ENCODE data around the gene GZF1. TPM values are rescaled to one million over a fixed set of nuclear protein-coding genes. Genes with fewer than 3 reads are reported as not detected.

The GZF1 gene
- total RNA-seq, result 6.0 and 23.6 TPM in 2 replicates

GRCh38 chr20:23361476-23362391 is at the start of gene GZF1:
GZF1 (plus strand) TSS chr20:23362182; CDS start chr20:23364384, 2,202 bp downstream.

GRCh38 chr20:23350196-23350903 is 11.6 kb upstream of the GZF1 start, which contains the start of gene NXT1:
NXT1 (plus strand) TSS chr20:23350791; CDS start chr20:23354042, 3,251 bp downstream.

GRCh38 chr20:23420943-23421931 is 59.3 kb downstream of the GZF1 start, which contains the start of gene NAPB:
NAPB (minus strand) TSS chr20:23421488; CDS start chr20:23421402, 86 bp downstream.

Other genes with a start within 250 kb of the GZF1 start
- 34.7 and 59.0 TPM in 2 replicates for gene NXT1, start 11.4 kb upstream of the GZF1 start, total RNA-seq
- gene NAPB, start 59.3 kb downstream of the GZF1 start, total RNA-seq, result 1.6 and 2.3 TPM in 2 replicates
- gene CSTL1, start 77.5 kb downstream of the GZF1 start, total RNA-seq, result not detected in 2 replicates
- gene CST11, start 90.7 kb downstream of the GZF1 start, total RNA-seq, result not detected in 2 replicates
- not detected in 2 replicates for gene CST8, start 128.9 kb downstream of the GZF1 start, total RNA-seq
- gene CST9L, start 206.3 kb downstream of the GZF1 start, total RNA-seq, result not detected in 2 replicates
- not detected in 2 replicates for gene CST9, start 243.7 kb downstream of the GZF1 start, total RNA-seq